C4-2B (cell line): ENCODE data around the gene SPRTN.

Experiments
- ZFX ChIP-seq: fragments of 450-650 bp; IDR thresholded peaks from 2 replicates; pipeline ENCODE4 v1.6.1; 2017
- TF ChIP-seq, protein P1 (sequence below): fragments of 450-650 bp; conservative IDR thresholded peaks from 2 replicates; pipeline ENCODE4 v1.5.1; 2017; ENCODE audit warnings: mild to moderate bottlenecking

DNA sequence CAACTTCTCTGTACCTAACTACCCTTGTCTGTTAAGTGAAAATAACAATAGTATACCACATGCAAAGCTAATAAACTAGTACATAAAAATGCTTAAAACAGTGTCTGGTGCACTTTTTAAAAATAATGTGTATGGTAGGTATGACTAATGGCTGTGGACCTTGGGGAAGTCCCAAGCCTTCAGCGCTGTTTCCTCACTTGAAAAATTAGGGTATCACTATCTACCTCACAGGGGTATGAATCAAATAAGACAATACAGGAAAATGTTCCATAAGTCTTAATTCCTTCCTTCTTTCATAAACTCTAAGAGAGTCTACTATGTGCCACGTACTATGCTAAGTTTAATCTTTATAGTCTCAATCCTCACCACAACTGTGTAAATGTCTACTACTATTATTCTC is 52.0 kb downstream of the SPRTN start:
- TF ChIP-seq, protein P1, sequence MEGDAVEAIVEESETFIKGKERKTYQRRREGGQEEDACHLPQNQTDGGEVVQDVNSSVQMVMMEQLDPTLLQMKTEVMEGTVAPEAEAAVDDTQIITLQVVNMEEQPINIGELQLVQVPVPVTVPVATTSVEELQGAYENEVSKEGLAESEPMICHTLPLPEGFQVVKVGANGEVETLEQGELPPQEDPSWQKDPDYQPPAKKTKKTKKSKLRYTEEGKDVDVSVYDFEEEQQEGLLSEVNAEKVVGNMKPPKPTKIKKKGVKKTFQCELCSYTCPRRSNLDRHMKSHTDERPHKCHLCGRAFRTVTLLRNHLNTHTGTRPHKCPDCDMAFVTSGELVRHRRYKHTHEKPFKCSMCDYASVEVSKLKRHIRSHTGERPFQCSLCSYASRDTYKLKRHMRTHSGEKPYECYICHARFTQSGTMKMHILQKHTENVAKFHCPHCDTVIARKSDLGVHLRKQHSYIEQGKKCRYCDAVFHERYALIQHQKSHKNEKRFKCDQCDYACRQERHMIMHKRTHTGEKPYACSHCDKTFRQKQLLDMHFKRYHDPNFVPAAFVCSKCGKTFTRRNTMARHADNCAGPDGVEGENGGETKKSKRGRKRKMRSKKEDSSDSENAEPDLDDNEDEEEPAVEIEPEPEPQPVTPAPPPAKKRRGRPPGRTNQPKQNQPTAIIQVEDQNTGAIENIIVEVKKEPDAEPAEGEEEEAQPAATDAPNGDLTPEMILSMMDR = no peak
- TF ChIP-seq ZFX = no peak
